ENCODE data around the gene MEGF6.

GRCh38 chr1:3632716-3633343 lies 21.5 kb upstream of the MEGF6 start:
- TF ChIP-seq POLR2A (IDR thresholded peaks at IDR 0.05): no peak
- no peak for TF ChIP-seq CTCF (IDR thresholded peaks at IDR 0.05)

All from right lobe of liver (tissue), 4 donors.